A549 (cell line): ENCODE measurements around the gene ARTN. TPM values are rescaled to one million over a fixed set of nuclear protein-coding genes. Genes with fewer than 3 reads are reported as not detected.

ENCODE experiments used
- ATAC-seq, 2 experiments: fragments of 200-7000 bp in 1 of 2; fragments of >200 bp in 1 of 2; cut with Nextera tagmentation in 1 of 2; cut with Tn5 transposase in 1 of 2; 3 replicates each; pipeline versions ENCODE4 v1.8.0 to v1.9.1; 2018 to 2020; ENCODE audit warnings: mild to moderate bottlenecking in 1 of 2, moderate library complexity in 1 of 2
- CTCF ChIA-PET: fragments of 300-600 bp; sonication (Branson Sonifier 250); formaldehyde crosslinking; extraction: SDS; loops from one replicate; lab custom pipeline; 2021; ENCODE audit warnings: antibody characterized with exemption, inconsistent platforms; lab: Yijun Ruan, JAX
- POLR2A ChIA-PET: fragments of 350-600 bp; formaldehyde crosslinking; extraction: SDS; loops from one replicate; lab custom pipeline; 2021; ENCODE audit warnings: antibody characterized with exemption, inconsistent platforms; lab: Yijun Ruan, JAX
- DNase-seq, 2 experiments: peaks; one replicate each; pipeline versions ENCODE4 v3.0.0 to v3.0.0-alpha.2; 2011 to 2016; ENCODE audit warnings: low read depth in 1 of 2, low spot score in 1 of 2
- FAIRE-seq: peaks from 2 replicates; lab custom pipeline; 2011; peaks lifted over from hg19 to GRCh38; lab: Jason Lieb, UNC
- H3K27ac ChIP-seq, 2 experiments: fragments of >200 bp; sonication (Bioruptor Twin); formaldehyde crosslinking; 3 replicates each; pipeline ENCODE4 v1.5.1; 2016 to 2017
- H3K4me1 ChIP-seq: fragments of >200 bp; sonication (Bioruptor Twin); formaldehyde crosslinking; 3 replicates; pipeline ENCODE4 v1.6.1; 2016
- H3K4me2 ChIP-seq: fragments of >200 bp; sonication (Bioruptor Twin); formaldehyde crosslinking; 3 replicates; pipeline ENCODE4 v1.6.1; 2016
- H3K4me3 ChIP-seq: fragments of >200 bp; sonication (Bioruptor Twin); formaldehyde crosslinking; 3 replicates; pipeline ENCODE4 v1.5.1; 2016
- H3K9me3 ChIP-seq: fragments of >200 bp; sonication (Bioruptor Twin); formaldehyde crosslinking; 3 replicates; pipeline ENCODE4 v1.6.1; 2016
- CBX8 ChIP-seq: fragments of 200-600 bp; sonication (generic); IDR thresholded peaks from 2 replicates; pipeline ENCODE4 v1.6.1; 2016
- CHD2 ChIP-seq: fragments of 150-350 bp; IDR thresholded peaks from 2 replicates; pipeline ENCODE4 v1.6.1; 2014; ENCODE audit warnings: low read length; ENCODE audit not compliant: partially characterized antibody
- CHD4 ChIP-seq: fragments of 200-600 bp; sonication (generic); IDR thresholded peaks from 2 replicates; pipeline ENCODE4 v1.6.1; 2016; ENCODE audit warnings: antibody characterized with exemption, mild to moderate bottlenecking, borderline replicate concordance
- EHF ChIP-seq: fragments of 250-450 bp; sonication (Bioruptor Pico); IDR thresholded peaks from 2 replicates; pipeline ENCODE4 v1.5.0; 2020; ENCODE audit warnings: mild to moderate bottlenecking
- EHMT2 ChIP-seq: fragments of 200-600 bp; sonication (generic); IDR thresholded peaks from 2 replicates; pipeline ENCODE4 v1.6.1; 2016; ENCODE audit warnings: antibody characterized with exemption, low read depth, mild to moderate bottlenecking, moderate library complexity
- EP300 ChIP-seq, 2 experiments: fragments of >200 bp; sonication (Bioruptor Twin); formaldehyde crosslinking; IDR thresholded peaks; 2 replicates in 1 of 2; 3 replicates in 1 of 2; pipeline ENCODE4 v1.6.1; 2016 to 2017
- ESRRA ChIP-seq: fragments of 150-350 bp; IDR thresholded peaks from 2 replicates; pipeline ENCODE4 v1.6.1; 2014; ENCODE audit warnings: mild to moderate bottlenecking, low read length, borderline replicate concordance
- FOSB ChIP-seq: fragments of 250-450 bp; sonication (Bioruptor Pico); IDR thresholded peaks from 2 replicates; pipeline ENCODE4 v1.5.0; 2020; ENCODE audit warnings: mild to moderate bottlenecking, moderate library complexity
- KDM1A ChIP-seq: fragments of 200-600 bp; sonication (generic); IDR thresholded peaks from 2 replicates; pipeline ENCODE4 v1.6.1; 2016; ENCODE audit warnings: low read depth, mild to moderate bottlenecking
- MAFK ChIP-seq: fragments of 450-650 bp; IDR thresholded peaks from 2 replicates; pipeline ENCODE4 v1.6.1; 2014; ENCODE audit not compliant: partially characterized antibody
- MAZ ChIP-seq: fragments of 150-350 bp; IDR thresholded peaks from 2 replicates; pipeline ENCODE4 v1.6.1; 2014; ENCODE audit warnings: antibody characterized with exemption, low read depth, low read length, borderline replicate concordance
- MYC ChIP-seq: IDR thresholded peaks from 2 replicates; pipeline ENCODE4 v1.6.1; 2012; ENCODE audit warnings: mild to moderate bottlenecking, inconsistent platforms, low read length, improper control_type of control experiment, borderline replicate concordance
- NPAS2 ChIP-seq: fragments of 250-450 bp; sonication (Bioruptor Pico); IDR thresholded peaks from 2 replicates; pipeline ENCODE4 v1.8.0; 2022; ENCODE audit warnings: mild to moderate bottlenecking, moderate library complexity, borderline replicate concordance
- POLR2AphosphoS2 ChIP-seq: conservative IDR thresholded peaks from 2 replicates; pipeline ENCODE4 v1.6.1; 2012; ENCODE audit warnings: low read length, improper control_type of control experiment, inconsistent platforms
- RAD21 ChIP-seq, 2 experiments: fragments of >200 bp in 1 of 2; sonication (Bioruptor Twin) in 1 of 2; formaldehyde crosslinking in 1 of 2; IDR thresholded peaks in 1 of 2; conservative IDR thresholded peaks in 1 of 2; 2 replicates in 1 of 2; 3 replicates in 1 of 2; pipeline ENCODE4 v1.6.1; 2012 to 2018; ENCODE audit warnings: inconsistent platforms in 1 of 2
- RARB ChIP-seq: fragments of 250-450 bp; sonication (Bioruptor Pico); IDR thresholded peaks from 2 replicates; pipeline ENCODE4 v1.8.0; 2021; ENCODE audit warnings: mild to moderate bottlenecking, moderate library complexity
- RFX5 ChIP-seq: fragments of 450-650 bp; IDR thresholded peaks from 2 replicates; pipeline ENCODE4 v1.7.1; 2014; ENCODE audit warnings: antibody characterized with exemption, mild to moderate bottlenecking, moderate library complexity
- RNF2 ChIP-seq: fragments of 200-600 bp; sonication (generic); IDR thresholded peaks from 2 replicates; pipeline ENCODE4 v1.6.1; 2016; ENCODE audit warnings: low read depth, mild to moderate bottlenecking, antibody characterized with exemption, moderate library complexity, borderline replicate concordance
- SREBF2 ChIP-seq: fragments of 450-650 bp; IDR thresholded peaks from 2 replicates; pipeline ENCODE4 v1.6.1; 2014; ENCODE audit warnings: mild to moderate bottlenecking, moderate library complexity
- TFCP2L1 ChIP-seq: fragments of 250-450 bp; sonication (Bioruptor Pico); IDR thresholded peaks from 2 replicates; pipeline ENCODE4 v1.5.0; 2021; ENCODE audit warnings: mild to moderate bottlenecking
- TP53 ChIP-seq: fragments of 250-450 bp; sonication (Bioruptor Pico); IDR thresholded peaks from 2 replicates; pipeline ENCODE4 v1.5.0; 2021; ENCODE audit warnings: mild to moderate bottlenecking, moderate library complexity
- ZC3H11A ChIP-seq: fragments of 450-650 bp; IDR thresholded peaks from 2 replicates; pipeline ENCODE4 v1.6.1; 2014; ENCODE audit warnings: antibody characterized with exemption, mild to moderate bottlenecking
- ZFP36 ChIP-seq: fragments of 450-650 bp; IDR thresholded peaks from 2 replicates; pipeline ENCODE4 v1.6.1; 2014; ENCODE audit warnings: borderline replicate concordance; ENCODE audit not compliant: partially characterized antibody
- ZSCAN20 ChIP-seq: fragments of 250-450 bp; sonication (Bioruptor Pico); IDR thresholded peaks from 2 replicates; pipeline ENCODE4 v1.8.0; 2022; ENCODE audit warnings: mild to moderate bottlenecking, moderate library complexity
- WGBS: methylation state at CpG from one replicate; pipeline ENCODE4 v1.1.6; 2017; ENCODE audit errors: missing lambda C conversion rate; 5-methylcytosine and 5-hydroxymethylcytosine counted together
- polyA plus RNA-seq, 4 experiments: library from polyadenylated mRNA; depleted of rRNA in 3 of 4; stranded (reverse); fragments of >200 nt; fragmentation: RNase III in 1 of 4; extraction: RNeasy Plus Mini Kit Qiagen cat#74134 plus additional on column Dnase treatment in 1 of 4; gene quantifications; 2 replicates in 3 of 4; 3 replicates in 1 of 4; pipeline ENCODE4 v1.2.3, GENCODE V29; 2011 to 2017
- TF ChIP-seq, protein P1 (sequence below): fragments of >200 bp; sonication (Bioruptor Twin); formaldehyde crosslinking; IDR thresholded peaks from 2 replicates; pipeline ENCODE4 v1.6.1; 2016
- TF ChIP-seq, protein P2 (sequence below): IDR thresholded peaks from 2 replicates; pipeline ENCODE4 v1.6.1; 2012; ENCODE audit warnings: low read depth, borderline replicate concordance
- TF ChIP-seq, protein P3 (sequence below): fragments of 250-450 bp; sonication (Bioruptor Pico); IDR thresholded peaks from 2 replicates; pipeline ENCODE4 v1.5.0; 2020; ENCODE audit warnings: low read depth, mild to moderate bottlenecking, moderate library complexity
- TF ChIP-seq, protein P4 (sequence below): fragments of >200 bp; sonication (Bioruptor Twin); formaldehyde crosslinking; IDR thresholded peaks from 3 replicates; pipeline ENCODE4 v1.5.1; 2016

The ARTN gene
- polyA plus RNA-seq, 2 of the 4 experiments (the other 2 are of a cell fraction): 0.21 to 0.53 TPM

DNA sequence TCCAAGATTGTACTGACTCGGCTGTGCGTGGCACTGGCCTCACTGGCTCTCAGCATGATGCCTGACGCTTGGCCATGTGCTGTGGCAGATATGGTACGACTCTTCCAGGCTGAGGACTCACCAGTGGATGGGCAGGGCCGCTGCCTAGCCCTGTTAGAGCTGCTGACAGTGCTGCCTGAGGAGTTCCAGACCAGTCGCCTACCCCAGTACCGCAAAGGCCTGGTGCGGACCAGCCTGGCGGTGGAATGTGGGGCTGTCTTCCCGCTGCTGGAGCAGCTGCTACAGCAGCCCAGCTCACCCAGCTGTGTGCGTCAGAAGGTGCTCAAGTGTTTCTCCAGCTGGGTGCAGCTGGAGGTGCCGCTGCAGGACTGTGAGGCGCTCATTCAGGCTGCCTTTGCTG is 16.1 kb downstream of the ARTN start (continued):
- TF ChIP-seq ZC3H11A: no peak
- TF ChIP-seq, protein P1, sequence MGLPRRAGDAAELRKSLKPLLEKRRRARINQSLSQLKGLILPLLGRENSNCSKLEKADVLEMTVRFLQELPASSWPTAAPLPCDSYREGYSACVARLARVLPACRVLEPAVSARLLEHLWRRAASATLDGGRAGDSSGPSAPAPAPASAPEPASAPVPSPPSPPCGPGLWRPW: no peak
- TF ChIP-seq TFCP2L1 (CRISPR knock-in tag): no peak
- TF ChIP-seq EP300 (IDR thresholded peaks at IDR 0.05): no peak
- no peak for TF ChIP-seq ZFP36

DNA sequence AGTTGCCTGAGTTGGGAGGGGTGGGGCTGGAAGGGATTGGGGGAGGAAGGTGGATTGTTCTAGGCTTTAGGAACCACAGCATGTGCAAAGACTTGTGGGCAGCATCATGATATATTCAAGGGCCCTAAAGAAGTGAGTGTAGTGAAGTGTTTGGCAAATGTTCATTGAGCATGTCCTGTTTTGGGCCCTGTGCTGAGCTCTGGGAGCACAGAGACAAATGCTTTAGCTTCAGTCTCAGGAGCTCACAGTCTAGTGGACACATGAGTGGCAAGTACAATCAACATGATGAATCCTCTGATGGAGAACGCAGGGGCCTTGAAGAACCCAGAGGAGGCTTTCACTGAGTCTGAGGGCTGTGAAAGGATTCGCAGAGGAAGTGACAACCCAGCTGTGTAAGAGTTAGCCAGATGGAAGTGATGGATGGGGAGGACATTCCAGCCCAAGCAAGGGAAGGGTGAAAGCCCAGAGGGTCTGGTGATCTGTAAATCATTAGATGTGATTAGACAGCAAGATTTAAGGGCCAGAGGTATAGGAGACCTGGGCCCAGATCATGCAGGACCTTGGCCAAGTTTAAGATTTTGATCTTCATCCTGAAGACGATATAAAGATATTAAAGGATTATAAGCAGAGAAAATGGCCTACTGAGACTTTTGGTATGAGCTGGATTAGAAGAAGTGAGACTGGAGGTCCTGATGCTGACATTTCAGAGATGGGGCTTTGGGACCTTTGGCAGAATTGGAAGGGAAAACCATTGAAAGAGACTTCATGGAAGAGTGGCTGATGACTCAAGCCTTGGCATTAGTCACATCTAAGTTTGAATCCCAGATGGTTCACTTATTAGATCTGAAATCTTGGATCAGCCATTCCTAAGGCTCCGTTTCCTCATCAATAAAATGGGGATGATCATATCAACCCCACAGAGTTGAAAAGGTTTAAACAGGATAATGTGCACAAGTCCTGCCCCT is 17.7 kb downstream of the ARTN start:
- no peak for DNase-seq
- ChIA-PET POLR2A (no interaction called here), CTCF (interaction anchor here (1.5 to 2.2 kb wide), 2 partner anchors 16 to 188 kb away, joined by 7 read pairs; no protein-coding TSS in a partner anchor)
- no peaks in the 10 kb centered on the region for H3K9me3 ChIP-seq
- no peak for TF ChIP-seq KDM1A
- no peak for TF ChIP-seq RARB (CRISPR knock-in tag)
- no peak for TF ChIP-seq POLR2AphosphoS2
- TF ChIP-seq, all 56 proteins: peak for 0
- H3K27ac ChIP-seq: no peak overlapping the region
- WGBS: 96% methylated on average over 4 of the region's 4 CpGs
- FAIRE-seq: no peak
- no peak overlapping the region for H3K4me2 ChIP-seq
- H3K4me3 ChIP-seq: no peak overlapping the region
- peaks cover 11% of the 10 kb centered on the region; the same call in 1 of the 3 replicates for H3K4me1 ChIP-seq
- ATAC-seq: no peak

DNA sequence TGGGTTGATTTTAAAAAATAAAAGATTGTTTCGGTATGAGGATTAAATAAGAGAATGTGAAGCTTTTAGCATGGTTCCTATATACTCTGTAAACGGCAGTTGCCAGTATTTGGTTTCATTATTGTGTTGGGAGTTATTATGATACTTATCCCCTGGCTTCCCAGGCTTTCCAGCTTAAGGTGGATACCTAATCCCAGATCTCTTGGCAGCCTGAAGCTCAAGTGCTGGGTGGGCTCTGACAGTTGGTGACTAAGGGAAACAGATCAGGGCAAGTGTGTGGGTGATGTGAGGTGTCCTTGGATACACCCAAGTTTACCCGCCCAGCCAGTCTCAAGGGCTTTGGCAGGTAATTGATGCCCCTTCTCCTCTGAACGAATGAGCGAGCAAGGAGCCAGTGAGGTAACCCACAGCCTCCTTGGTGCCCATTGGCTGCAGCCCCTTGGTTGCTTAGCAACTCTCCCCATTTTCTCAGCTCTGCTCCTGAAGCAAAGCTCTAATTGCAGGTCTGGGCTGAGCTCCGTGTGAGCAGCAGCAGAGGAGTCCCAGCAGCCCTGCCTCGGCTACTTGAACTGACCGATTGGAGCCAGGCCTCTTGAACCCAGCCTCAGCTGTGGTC is 19.2 kb downstream of the ARTN start:
- no peaks in the 10 kb centered on the region for H3K9me3 ChIP-seq
- no peak overlapping the region for H3K27ac ChIP-seq
- FAIRE-seq (no peak), ATAC-seq (no peak), DNase-seq (no peak)
- no peak overlapping the region for H3K4me3 ChIP-seq
- ChIA-PET POLR2A (no interaction called here), CTCF (interaction anchor here (0.8 to 1.6 kb wide), 3 partner anchors 18 to 190 kb away, joined by 3 to 6 read pairs (median 6); no protein-coding TSS in a partner anchor)
- TF ChIP-seq EHF (CRISPR knock-in tag) (no peak), CBX8 (no peak), RFX5 (no peak), SREBF2 (no peak), ZSCAN20 (CRISPR knock-in tag) (no peak), CHD2 (no peak), RAD21 (conservative IDR thresholded peaks at IDR 0.05 in 1 of 2, IDR thresholded peaks at IDR 0.05 in 1 of 2) (no peak), CHD4 (no peak), NPAS2 (no peak), MAZ (no peak), TP53 (no peak), MYC (no peak), FOSB (CRISPR knock-in tag) (no peak), EHMT2 (no peak), ESRRA (no peak), MAFK (no peak), RNF2 (no peak)
- TF ChIP-seq, protein P2, sequence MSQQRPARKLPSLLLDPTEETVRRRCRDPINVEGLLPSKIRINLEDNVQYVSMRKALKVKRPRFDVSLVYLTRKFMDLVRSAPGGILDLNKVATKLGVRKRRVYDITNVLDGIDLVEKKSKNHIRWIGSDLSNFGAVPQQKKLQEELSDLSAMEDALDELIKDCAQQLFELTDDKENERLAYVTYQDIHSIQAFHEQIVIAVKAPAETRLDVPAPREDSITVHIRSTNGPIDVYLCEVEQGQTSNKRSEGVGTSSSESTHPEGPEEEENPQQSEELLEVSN: no peak
- TF ChIP-seq, protein P3, sequence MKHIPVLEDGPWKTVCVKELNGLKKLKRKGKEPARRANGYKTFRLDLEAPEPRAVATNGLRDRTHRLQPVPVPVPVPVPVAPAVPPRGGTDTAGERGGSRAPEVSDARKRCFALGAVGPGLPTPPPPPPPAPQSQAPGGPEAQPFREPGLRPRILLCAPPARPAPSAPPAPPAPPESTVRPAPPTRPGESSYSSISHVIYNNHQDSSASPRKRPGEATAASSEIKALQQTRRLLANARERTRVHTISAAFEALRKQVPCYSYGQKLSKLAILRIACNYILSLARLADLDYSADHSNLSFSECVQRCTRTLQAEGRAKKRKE (CRISPR knock-in tag): no peak
- TF ChIP-seq, protein P4, sequence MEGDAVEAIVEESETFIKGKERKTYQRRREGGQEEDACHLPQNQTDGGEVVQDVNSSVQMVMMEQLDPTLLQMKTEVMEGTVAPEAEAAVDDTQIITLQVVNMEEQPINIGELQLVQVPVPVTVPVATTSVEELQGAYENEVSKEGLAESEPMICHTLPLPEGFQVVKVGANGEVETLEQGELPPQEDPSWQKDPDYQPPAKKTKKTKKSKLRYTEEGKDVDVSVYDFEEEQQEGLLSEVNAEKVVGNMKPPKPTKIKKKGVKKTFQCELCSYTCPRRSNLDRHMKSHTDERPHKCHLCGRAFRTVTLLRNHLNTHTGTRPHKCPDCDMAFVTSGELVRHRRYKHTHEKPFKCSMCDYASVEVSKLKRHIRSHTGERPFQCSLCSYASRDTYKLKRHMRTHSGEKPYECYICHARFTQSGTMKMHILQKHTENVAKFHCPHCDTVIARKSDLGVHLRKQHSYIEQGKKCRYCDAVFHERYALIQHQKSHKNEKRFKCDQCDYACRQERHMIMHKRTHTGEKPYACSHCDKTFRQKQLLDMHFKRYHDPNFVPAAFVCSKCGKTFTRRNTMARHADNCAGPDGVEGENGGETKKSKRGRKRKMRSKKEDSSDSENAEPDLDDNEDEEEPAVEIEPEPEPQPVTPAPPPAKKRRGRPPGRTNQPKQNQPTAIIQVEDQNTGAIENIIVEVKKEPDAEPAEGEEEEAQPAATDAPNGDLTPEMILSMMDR: no peak
- H3K4me2 ChIP-seq: no peak overlapping the region
- H3K4me1 ChIP-seq: peaks cover 6% of the 10 kb centered on the region; the same call in 1 of the 3 replicates
- 90% methylated on average over 8 of the region's 8 CpGs for WGBS
